Lung (tissue), 12 donors: ENCODE data around the gene RIN1. TPM values are rescaled to one million over a fixed set of nuclear protein-coding genes. Genes with fewer than 3 reads are reported as not detected.

Experiments
- ATAC-seq: fragments of 200-7000 bp; cut with Tn5 transposase; one replicate; pipeline ENCODE4 v1.9.1; 2020; ENCODE audit warnings: moderate number of reproducible peaks; ENCODE audit not compliant: insufficient read depth, low FRiP score
- DNase-seq, 3 donors: peaks; one replicate each; pipeline ENCODE4 v3.0.0-alpha.2; 2013 to 2017
- H3K27ac ChIP-seq, 2 donors: one replicate each; pipeline ENCODE4 v1.5.1; 2013; ENCODE audit warnings: mild to moderate bottlenecking in 2 of 2, moderate library complexity in 2 of 2, control low read depth in 1 of 2, inconsistent platforms in 1 of 2, low read depth in 1 of 2, low read length in 1 of 2
- H3K27me3 ChIP-seq, 3 donors: one replicate each; pipeline ENCODE4 v1.5.1; 2013; ENCODE audit warnings: low read length in 2 of 3; ENCODE audit not compliant: control insufficient read depth in 3 of 3, insufficient read depth in 3 of 3
- H3K36me3 ChIP-seq, 4 donors: one replicate each; pipeline ENCODE4 v1.5.1; 2013; ENCODE audit warnings: low read length in 4 of 4, mild to moderate bottlenecking in 1 of 4, moderate library complexity in 1 of 4; ENCODE audit not compliant: control insufficient read depth in 4 of 4, insufficient read depth in 4 of 4
- H3K4me1 ChIP-seq, 5 donors: one replicate each; pipeline ENCODE4 v1.5.1; 2013; ENCODE audit warnings: low read length in 5 of 5, mild to moderate bottlenecking in 2 of 5, moderate library complexity in 1 of 5; ENCODE audit not compliant: control insufficient read depth in 5 of 5, insufficient read depth in 5 of 5
- H3K4me3 ChIP-seq: one replicate; pipeline ENCODE4 v1.5.1; 2013; ENCODE audit warnings: mild to moderate bottlenecking, control low read depth, moderate library complexity
- H3K9ac ChIP-seq, 2 donors: one replicate each; pipeline ENCODE4 v1.5.1; 2013; ENCODE audit warnings: low read length in 2 of 2, control low read depth in 1 of 2; ENCODE audit not compliant: insufficient read depth in 1 of 2
- H3K9me3 ChIP-seq, 4 donors: one replicate each; pipeline ENCODE4 v1.5.1; 2013; ENCODE audit warnings: low read length in 3 of 4, mild to moderate bottlenecking in 1 of 4, moderate library complexity in 1 of 4; ENCODE audit not compliant: control insufficient read depth in 4 of 4, insufficient read depth in 3 of 4
- WGBS, 2 donors: extraction: QIAGEN DNeasy Blood & Tissue Kit; methylation state at CpG; one replicate each; pipeline ENCODE4 v1.1.7; 2013; 5-methylcytosine and 5-hydroxymethylcytosine counted together
- polyA plus RNA-seq, 2 donors: library from polyadenylated mRNA; stranded (reverse); fragments of 200-250 nt; gene quantifications; one replicate each; pipeline ENCODE4 v1.2.1, GENCODE V29; 2013
- total RNA-seq, 2 donors: library from RNA; depleted of rRNA in 1 of 2; stranded (reverse); fragments of >200 nt in 1 of 2; gene quantifications; one replicate each; pipeline ENCODE4 v1.2.1, GENCODE V29; 2014 to 2021
- TF ChIP-seq, protein P1 (sequence below): IDR thresholded peaks from 2 replicates; pipeline ENCODE4 v1.5.1; 2012; ENCODE audit warnings: mild to moderate bottlenecking; ENCODE audit errors: control extremely low read depth, extremely low read depth
- donor health status: control.
- donor health status: control.
- donor health status: Bipolar disorder and iron deficiency.
- donor health status: healthy.
- donor health status: DM: yes; HTN: yes; CAD: no.

RIN1 gene
- total and polyA plus RNA-seq, 4 donors, result 1.9 to 15.1 (median 9.6) TPM

DNA sequence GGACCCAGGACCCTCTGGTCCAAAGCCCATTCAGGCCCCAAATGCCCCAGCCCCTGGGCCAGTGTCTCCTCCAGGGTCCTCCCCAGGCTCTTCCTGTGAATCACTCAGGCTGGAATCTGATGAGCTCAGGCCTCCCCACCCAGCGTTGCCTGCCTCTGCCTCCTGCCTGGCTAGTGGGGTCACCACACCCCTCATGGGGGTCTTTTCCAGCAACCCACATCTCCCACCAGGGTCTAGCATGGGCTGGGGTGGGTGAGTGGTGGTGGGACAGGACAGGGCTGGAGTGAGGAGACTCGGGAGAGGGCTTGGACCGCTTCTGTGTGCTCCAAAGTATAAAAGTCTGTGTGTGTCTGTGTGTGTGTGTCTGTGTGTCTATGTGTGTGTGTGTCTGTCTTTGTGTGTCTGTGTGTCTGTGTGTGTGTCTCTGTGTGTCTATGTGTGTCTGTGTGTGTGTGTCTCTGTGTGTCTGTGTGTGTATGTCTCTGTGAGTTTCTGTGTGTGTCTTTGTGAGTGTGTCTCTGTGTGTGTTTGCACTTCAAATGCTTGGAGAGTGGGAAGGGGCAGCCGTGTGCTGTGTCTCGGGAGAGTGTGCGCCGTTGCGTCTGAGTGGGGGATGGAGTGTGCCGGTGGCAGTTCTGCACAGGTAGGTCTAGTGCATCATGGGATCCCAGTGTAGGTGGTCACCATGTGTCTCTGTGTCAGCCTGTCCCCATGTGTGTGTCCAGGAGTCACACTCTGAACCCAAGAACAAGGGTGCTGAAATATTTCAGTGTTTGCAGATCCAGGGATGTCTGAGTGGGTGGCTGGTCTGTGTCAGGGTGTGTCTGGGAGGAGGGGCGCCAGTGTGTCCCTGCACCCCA lies 8.8 kb downstream of the RIN1 start:
- TF ChIP-seq, protein P1, sequence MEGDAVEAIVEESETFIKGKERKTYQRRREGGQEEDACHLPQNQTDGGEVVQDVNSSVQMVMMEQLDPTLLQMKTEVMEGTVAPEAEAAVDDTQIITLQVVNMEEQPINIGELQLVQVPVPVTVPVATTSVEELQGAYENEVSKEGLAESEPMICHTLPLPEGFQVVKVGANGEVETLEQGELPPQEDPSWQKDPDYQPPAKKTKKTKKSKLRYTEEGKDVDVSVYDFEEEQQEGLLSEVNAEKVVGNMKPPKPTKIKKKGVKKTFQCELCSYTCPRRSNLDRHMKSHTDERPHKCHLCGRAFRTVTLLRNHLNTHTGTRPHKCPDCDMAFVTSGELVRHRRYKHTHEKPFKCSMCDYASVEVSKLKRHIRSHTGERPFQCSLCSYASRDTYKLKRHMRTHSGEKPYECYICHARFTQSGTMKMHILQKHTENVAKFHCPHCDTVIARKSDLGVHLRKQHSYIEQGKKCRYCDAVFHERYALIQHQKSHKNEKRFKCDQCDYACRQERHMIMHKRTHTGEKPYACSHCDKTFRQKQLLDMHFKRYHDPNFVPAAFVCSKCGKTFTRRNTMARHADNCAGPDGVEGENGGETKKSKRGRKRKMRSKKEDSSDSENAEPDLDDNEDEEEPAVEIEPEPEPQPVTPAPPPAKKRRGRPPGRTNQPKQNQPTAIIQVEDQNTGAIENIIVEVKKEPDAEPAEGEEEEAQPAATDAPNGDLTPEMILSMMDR, result no peak
- Histone ChIP-seq H3K4me1 (peaks cover 2 to 48% (median 22%) of the 10 kb centered on the region in 5 donors), H3K36me3 (peaks cover 0 to 7% (median 0%) of the 10 kb centered on the region in 4 donors), H3K27me3 (no peaks in the 10 kb centered on the region), H3K9me3 (peaks cover 0 to 1% (median 0%) of the 10 kb centered on the region in 4 donors), H3K9ac (no peak overlapping the region), H3K4me3 (no peak overlapping the region), H3K27ac (peak overlapping the region in 1 of 2 donors; percentile 20)
- no peak for ATAC-seq
- 78 to 93% methylated on average over 10 of the region's 10 CpGs for WGBS, 2 donors
- peak in 1 of 3 donors; percentile 41 for DNase-seq

DNA sequence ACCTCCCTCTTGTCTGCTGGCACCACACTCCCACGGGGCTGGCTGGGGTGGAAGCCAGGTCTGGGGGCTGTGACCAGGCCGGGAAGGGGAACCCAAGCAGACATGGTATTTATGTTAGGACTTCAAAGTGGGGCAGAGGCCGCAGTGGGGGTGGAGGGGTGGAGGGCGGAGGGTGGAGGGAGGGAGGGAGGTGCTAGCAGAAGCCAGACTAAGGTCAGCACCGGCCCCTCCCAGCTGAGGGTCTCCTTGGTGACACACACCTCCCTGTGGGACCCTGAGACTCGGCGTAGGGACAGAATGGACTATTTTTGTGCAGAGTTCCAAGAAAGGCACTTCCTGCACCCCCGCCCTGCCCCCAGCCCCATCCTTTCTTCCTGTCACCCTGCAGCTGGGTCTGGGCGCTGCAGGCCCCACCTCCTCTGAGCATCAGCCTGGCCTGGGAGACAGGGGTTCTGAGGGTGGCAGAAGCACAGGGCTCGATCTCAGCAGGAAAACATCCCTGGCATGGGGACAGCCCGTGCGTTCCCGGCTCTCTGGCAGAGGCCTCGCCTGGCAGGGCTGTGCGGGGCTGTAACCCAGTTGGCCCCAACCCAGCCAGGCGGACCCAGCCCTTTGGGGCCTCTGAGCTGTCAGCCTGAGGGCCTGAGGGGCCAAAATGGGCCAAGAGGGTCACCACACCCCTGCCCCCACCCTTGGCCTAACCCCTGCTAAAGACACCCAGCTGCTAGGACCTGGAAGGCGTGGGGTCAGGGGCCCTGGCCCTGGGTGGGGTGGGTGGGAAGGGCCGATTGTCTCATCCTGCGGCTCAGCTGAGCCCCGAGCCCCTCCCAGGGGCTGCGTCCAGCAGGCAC lies 9.7 kb downstream of the RIN1 start:
- Histone ChIP-seq H3K27ac (peak overlapping the region in 1 of 2 donors; percentile 16), H3K4me3 (no peak overlapping the region), H3K27me3 (no peaks in the 10 kb centered on the region), H3K9ac (no peak overlapping the region), H3K4me1 (peaks cover 2 to 48% (median 22%) of the 10 kb centered on the region in 5 donors), H3K9me3 (no peaks in the 10 kb centered on the region), H3K36me3 (peaks cover 0 to under 1% (median 0%) of the 10 kb centered on the region in 4 donors)
- TF ChIP-seq, protein P1, result no peak
- 49 to 61% methylated on average over 17 to 21 of the region's 21 CpGs for WGBS, 2 donors
- peak; percentile 71 to 82 (median 77) for DNase-seq
- ATAC-seq, result no peak

DNA sequence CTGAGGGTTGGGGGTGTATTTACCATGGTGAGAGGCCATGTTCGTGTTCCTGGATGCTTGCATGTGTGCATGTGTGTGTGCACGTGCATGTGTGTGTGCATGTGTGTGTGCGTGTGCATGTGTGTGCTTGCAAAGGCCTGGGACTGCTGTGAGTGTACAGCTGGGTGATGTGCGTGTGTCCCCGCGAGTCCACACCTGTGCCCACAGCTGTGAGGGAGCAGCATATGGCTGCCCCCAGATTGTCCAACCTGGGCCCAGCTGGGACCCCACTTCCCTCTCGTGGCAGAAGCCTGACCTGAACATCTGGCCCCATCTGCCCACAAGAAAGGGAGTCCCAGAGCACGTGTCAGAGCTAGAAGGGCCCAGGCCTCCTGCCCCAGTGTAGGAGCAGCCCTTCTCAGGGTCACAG lies 11.0 kb downstream of the RIN1 start:
- no peaks in the 10 kb centered on the region for H3K27me3 ChIP-seq

More for the DNA sequence above, 11.0 kb downstream of the RIN1 start:
- 65 to 78% methylated on average over 8 of the region's 8 CpGs for WGBS, 2 donors
- Histone ChIP-seq H3K36me3 (no peaks in the 10 kb centered on the region), H3K4me3 (no peak overlapping the region), H3K9ac (no peak overlapping the region), H3K27ac (peak overlapping the region in 1 of 2 donors; percentile 10), H3K9me3 (no peaks in the 10 kb centered on the region), H3K4me1 (peaks cover 2 to 48% (median 22%) of the 10 kb centered on the region in 5 donors)
- TF ChIP-seq, protein P1, result no peak
- peak in 2 of 3 donors; percentile 18 to 31 for DNase-seq
- ATAC-seq, result no peak
